GM18861 (cell line): ENCODE data around the gene NRG3.
A peak's percentile ranks its signal among the peaks of the same experiment; 100 is the strongest.

Experiments
- ATAC-seq: cut with Tn5 transposase; IDR thresholded peaks from one replicate; pipeline ENCODE4 v1.9.1; 2021; ENCODE audit not compliant: unreplicated experiment

NRG3 gene

DNA sequence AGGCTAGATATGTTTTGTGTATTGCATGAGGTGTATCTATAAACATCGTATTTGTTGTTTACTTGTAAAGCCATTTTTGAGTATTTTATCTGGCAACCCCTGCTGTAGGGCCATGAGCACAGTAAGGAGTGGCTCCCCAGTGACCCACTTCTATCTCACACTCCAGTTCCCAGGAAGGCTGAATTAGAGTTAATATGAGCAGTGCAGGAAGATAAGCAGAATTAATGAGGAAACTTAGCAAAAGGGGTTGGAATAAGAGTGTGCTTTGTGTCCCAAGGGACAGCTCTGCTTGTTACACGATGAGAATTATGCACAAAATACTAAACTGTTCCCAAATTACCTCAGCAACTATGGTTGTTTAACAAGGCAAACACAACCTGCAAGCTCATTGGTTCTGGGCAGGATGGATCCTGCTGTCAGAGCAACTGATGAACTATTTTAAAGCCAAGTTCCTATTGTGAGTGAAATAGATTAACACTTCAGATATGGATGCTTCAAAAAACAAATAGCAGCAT, 1005.8 kb downstream of the NRG3 start:
- no peak for ATAC-seq

DNA sequence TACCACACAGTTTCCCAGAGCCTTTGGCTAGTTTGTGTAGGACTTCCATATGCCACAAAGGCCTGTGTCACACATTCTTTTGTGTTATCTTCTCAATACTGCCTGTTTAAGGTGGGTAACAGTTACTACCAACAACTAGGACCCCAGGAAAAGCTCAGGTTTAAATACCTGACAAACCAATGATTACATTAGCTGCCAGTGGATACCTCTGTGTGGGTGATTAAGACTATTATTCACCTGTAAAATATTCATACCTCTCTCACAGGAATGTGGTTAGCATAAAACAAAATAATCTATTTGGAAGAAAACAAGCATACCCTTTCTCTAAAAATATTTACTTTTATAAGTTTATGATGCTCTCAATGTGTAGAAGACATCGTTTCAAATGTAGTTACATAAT, 1007.7 kb downstream of the NRG3 start:
- ATAC-seq = no peak

GRCh38 chr10:82883603-82884002, 1008.6 kb downstream of the NRG3 start:
- no peak for ATAC-seq

GRCh38 chr10:82887488-82887887, 1012.5 kb downstream of the NRG3 start:
- ATAC-seq = no peak

DNA sequence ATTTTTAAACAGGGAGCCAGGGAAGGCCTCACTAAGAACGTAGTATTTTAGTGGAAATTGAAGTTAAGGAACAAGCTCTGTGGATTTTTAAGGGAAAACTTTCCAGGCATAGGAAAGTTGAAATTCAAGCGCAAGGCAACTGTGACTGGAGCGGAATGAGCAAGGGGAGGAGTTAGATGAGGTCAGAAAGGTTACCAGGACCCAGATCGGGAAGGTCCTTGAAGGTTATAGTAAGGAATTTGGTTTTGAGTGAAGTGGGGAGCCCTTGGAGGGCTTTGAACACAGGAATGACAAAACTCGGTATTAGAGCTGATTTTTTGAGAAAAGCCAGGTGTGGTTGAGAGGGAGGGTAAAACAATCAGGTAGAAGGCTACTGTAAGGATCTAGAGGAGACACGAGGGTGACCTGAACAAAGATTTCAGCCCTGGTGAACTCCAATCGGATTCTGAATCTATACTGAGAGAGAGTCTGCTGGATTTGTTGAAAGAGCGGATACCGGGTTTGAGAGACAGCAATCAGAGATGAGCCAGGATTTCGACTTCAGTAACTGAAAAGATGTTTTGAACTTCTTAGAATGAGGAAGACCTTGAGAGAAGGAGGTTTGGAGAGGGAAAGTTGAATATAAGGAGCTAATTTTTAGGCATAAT, 1013.9 kb downstream of the NRG3 start:
- no peak for ATAC-seq

GRCh38 chr10:82889728-82890127, 1014.7 kb downstream of the NRG3 start:
- ATAC-seq = no peak

GRCh38 chr10:82890573-82890972, 1015.6 kb downstream of the NRG3 start:
- no peak for ATAC-seq

- ATAC-seq = no peak
Measured at GRCh38 chr10:82908096-82908495, 1033.1 kb downstream of the NRG3 start.

DNA sequence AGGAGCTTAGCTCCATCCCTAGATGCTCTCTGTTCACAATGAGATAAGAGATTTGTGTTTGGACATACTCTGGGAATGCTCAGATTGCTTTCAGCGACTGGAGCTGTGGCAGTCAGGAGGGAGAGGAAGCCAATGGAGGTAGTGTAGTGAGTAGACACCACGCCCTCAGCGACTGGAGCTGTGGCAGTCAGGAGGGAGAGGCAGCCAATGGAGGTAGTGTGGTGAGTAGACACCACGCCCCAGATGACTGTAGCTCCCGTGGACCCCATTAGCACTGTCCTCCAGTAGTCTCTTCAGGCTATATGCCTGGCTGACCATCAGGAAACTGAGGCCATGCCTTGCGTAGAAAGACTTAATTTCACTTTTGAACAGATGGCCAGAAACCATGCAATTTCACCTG, 1033.8 kb downstream of the NRG3 start:
- ATAC-seq = no peak

DNA sequence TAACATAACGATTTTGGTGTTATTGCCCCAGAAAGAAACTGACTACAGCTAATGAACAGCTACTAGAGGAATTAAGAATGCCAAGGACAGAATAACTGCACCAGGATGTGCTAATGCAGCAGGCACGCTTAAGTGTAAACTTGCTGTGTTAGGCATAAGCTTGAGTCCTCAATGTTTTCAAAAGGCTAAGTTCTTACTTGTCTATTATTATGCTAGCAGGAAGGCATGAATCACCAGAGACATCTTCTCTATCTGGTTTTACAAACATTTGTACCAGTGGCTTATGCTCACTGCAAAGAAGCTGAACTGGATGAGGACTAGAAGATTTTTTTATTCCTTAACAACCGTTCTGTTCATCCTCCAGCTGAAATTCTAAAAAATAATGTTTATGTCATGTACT, 1035.3 kb downstream of the NRG3 start:
- ATAC-seq = no peak

- peak; percentile 65 for ATAC-seq
Measured at GRCh38 chr10:82914655-82915136, 1039.7 kb downstream of the NRG3 start.

DNA sequence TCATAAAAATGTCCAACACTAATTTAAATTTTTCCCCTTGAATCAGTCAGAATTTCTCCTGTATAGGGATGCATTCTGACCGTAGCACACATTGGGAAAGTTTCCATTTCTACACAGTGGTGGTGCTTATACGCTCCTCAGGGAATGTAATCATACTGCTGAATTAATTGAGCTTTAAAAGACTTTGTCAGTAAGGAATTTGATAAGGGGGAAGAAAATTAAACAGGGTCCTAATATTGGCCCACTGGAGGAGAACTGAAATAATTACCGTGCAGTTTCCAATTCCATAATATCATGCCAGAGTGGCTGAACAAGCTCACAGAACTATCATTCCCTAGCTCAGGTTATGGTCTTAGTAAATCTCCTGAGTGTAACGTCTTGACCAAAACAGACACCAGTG, 1041.9 kb downstream of the NRG3 start:
- ATAC-seq = no peak

DNA sequence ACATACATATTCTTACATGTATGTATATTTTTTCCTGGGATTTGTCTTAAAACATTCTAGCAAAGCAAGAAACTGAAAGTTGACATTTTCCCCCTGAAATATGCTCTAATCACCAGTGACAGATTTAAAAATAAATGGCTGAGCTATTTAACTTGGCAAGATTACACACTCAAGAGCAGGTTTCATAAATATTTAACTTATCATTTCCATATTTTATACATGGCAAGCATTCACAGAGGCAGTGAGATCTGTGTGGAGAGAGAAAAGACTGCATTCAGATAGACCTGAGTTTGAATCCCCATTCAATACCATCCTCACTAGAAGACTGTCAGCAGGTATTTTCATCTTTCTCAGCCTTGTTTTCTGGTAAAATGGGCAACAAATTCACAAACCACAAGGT, 1043.0 kb downstream of the NRG3 start:
- no peak for ATAC-seq

DNA sequence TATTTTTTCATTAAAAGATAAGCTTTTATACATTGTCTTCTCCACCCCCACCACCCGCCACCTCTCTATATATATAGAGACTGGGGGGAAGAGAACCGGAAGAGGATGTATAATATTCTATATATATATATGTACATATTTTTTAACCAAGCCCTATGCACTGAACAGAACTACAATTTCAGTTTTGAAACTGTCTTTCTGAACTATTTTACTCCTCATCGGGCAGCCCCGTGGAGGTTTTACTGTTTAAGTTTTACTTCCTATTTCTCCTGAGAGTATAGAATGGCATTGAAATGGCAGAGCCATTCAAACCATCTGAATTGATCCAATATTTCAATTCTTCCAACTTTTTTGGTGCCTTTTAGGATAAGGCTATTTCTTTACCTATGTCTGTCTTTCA, 1047.1 kb downstream of the NRG3 start:
- ATAC-seq = no peak

DNA sequence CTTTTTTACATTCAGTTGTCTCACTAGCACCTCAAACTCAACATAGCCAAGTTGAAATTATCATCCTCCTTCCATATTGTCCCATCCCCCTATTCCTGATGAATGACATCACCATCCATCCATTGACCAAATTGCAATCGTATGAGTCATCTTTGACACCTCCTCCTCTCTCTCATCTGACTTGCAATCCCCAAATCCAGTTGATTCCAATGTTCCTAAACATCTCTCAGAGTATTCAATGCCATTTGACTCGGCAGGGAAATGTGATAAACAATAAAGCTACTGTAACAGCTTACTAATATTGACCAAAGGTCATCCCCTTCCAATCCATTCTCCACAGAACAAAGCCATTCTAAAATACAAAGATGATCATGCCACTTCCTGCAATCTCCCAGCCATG, 1047.8 kb downstream of the NRG3 start:
- no peak for ATAC-seq

- ATAC-seq = no peak
Measured at GRCh38 chr10:82924711-82925110, 1049.7 kb downstream of the NRG3 start.

GRCh38 chr10:82925547-82925946, 1050.6 kb downstream of the NRG3 start:
- peak; percentile 63 for ATAC-seq

- no peak for ATAC-seq
Measured at GRCh38 chr10:82932451-82932850, 1057.5 kb downstream of the NRG3 start.

DNA sequence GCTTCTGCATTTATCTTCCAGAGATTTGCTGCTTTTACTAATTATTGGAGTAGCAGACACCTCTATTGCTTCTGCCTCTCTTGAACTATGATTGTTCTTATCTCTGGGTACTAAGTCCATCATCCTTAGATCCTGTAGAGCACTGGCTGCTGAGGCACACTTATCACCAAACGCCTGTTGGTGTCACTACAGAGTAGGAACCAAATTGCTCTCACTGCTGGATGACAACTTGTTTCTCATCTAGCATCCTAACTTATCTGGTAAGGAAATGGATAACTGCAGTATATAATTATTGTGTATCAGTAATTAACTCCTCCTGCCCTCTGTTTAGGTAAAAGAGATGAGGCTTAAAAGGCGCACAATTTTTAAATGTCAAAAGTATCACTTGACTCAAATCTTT, 1059.4 kb downstream of the NRG3 start:
- no peak for ATAC-seq

DNA sequence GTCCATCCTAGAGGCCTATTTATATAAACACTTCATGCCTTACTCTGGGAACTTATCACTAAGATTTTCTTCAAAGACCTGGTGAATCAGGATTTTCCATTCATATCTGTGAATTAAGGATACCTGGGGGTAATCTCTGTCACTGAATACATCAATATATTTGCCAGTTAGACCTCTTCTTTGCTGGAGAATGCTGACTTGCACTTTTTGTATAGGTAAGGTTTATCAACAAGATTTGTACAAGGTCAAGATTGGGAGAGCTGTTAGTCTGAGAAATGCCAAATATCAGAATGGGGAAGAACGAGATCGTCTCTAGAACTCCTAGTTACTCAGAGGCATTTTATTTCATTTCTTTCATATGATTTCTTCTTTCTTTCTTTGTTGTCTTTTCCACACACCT, 1060.0 kb downstream of the NRG3 start:
- ATAC-seq = no peak

- ATAC-seq = no peak
Measured at GRCh38 chr10:82938331-82938730, 1063.3 kb downstream of the NRG3 start.

DNA sequence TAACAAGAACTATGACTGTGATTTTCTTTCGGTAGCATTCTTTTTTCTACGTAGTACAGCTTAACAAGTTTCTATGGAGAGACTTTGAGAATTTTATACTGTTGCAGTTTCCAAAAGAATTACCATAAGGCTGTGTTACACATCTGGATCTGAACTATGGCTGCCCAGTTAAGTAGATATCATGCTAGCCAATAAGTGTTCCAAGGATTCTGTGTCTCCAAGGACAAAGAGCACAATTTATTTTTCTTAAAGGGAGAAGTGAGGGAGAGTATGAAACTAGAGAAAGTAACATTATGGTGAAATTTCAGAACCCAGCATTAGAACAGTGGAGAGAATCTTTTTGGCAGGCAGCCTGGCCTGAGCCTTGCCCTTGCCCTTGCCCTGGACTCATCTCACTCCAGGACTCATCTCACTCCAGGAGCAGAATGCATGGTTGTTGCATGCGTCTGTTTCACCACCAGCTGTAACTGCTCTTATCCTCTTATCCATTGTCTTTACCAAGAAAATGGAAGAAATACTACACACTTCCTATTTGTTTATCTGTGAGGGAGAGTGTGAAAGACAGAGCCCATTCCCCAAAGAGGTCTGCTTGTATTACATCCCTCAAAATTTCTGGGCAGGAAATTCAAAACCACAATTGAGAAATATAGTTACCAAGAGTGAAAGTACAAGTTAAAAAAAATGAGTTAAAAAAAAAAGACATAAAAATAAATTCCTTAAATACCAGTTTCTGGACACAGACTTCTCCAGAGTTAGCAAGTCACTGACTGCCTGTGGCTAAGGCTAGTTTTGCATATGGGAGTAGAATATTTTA, 1067.5 kb downstream of the NRG3 start:
- ATAC-seq = no peak
